ENCODE measurements around the gene ANGPTL4.
"Not testable (repeated sequence)": the region's sequence is repeated elsewhere in the genome, so short reads cannot be mapped to it uniquely, and the experiment has no call there.

Gene ANGPTL4

GRCh38 chr19:8361921-8362793, 1.8 kb upstream of the ANGPTL4 start:
- peak in 54 of 58 donors; percentile 5 to 95 (median 67) for DNase-seq

DNA sequence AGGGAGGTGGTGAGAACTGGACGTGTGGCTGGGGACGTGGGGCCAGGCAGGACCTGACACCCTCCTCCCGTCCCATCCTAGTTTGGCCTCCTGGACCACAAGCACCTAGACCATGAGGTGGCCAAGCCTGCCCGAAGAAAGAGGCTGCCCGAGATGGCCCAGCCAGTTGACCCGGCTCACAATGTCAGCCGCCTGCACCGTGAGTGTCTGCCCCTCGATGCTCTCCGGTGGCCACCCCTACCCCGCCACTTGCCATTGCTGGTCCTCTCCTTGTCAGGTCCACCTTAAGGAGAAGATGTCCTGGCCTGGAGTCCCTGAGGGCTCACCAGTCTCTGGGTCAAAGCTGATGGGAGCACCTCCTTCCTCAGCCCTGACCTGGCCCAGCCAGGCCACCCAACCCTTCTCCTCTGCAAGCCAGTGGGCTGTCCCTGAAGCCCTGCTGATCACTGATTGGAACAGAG, 2.2 kb downstream of the ANGPTL4 start:
- DNase-seq, result no peak

DNA sequence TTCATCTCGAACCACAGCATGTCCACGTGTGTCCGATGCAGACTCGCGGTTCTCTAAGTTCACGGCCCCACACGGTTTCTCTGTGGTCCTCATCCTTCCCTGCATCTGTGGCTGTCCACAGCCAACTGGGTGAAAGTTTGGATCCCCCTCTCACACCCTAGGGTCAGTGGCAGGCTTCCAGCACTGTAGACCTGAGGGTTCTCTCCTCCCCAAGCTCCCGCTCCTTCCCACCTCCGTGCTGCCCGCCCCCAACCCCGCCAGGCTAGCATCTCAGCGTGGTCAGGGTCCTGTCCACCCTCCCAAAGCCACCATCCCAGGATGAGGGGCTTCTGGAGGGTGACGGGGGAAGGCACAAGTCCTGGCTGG, 3.0 kb downstream of the ANGPTL4 start:
- DNase-seq, result peak in 10 of 58 donors; percentile 25 to 71 (median 50)

DNA sequence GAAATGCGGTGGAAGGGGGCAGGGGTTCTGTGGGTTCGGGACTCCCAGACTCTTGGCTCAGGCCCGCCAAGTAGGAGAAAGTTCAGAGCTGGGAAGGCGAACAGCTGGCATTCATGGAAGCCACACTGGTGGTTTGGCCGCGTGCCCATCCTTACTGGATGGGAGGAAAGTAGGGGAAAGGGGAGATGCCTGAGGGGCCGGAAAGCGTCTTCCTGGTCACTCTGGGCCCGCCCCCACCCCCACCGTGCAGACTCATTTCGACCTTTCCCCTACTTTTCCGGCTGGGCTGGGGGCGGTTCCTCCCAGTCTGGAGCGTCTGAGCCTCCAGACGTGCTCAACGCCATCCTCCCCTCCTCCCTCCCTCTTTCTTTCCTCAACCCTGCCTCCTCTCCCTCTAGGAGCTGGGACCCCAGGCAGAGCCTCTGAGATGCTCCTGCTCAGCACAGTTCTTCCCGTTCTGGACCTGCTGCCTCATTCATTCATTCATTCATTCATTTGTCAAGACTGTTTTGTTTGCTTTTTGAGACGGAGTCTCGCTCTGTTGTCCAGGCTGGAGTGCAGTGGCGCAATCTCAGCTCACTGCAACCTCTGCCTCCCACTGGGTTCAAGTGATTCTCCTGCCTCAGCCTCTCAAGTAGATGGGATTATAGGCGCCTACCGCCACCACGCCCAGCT, 3.5 kb downstream of the ANGPTL4 start:
- peak in 57 of 58 donors; percentile 8 to 91 (median 71) for DNase-seq

DNA sequence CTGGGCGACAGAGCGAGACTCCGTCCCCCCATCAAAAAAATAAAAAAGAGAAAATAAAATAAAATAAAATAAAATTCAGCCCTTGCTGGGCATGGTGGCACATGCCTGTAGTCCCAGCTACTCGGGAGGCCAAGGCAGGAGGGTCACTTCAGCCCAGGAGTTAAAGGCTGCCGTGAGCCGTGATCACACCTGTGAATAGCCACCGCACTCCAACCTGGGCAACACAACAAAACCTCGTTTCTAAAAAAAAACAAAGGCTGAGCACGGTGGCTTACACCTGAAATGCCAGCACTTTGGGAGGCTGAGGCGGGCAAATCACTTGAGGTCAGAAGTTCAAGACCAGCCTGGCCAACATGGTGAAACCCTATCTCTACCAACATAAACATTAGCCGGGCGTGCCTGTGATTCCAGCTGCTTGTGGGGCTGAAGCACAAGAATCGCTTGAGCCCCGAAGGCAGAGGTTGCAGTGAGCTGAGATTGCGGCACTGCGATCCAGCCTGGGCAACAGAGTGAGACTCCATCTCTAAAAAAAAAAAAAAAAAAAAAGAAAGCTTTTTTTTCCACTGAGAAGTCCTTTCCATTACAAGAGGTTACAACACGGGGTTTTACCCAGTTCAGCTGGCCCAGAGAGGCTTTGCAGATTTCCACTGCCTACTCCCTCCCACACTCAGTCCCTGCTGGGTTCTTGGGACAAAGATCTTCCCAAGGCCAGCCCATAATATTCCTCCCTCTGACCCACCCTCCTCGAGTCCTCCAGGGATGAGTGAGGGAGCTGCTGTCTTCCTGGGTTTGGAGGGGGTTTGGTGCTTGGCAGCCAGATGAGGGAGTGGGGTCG, 6.4 kb downstream of the ANGPTL4 start:
- DNase-seq, result peak in 1 of 58 donors; percentile 23

DNA sequence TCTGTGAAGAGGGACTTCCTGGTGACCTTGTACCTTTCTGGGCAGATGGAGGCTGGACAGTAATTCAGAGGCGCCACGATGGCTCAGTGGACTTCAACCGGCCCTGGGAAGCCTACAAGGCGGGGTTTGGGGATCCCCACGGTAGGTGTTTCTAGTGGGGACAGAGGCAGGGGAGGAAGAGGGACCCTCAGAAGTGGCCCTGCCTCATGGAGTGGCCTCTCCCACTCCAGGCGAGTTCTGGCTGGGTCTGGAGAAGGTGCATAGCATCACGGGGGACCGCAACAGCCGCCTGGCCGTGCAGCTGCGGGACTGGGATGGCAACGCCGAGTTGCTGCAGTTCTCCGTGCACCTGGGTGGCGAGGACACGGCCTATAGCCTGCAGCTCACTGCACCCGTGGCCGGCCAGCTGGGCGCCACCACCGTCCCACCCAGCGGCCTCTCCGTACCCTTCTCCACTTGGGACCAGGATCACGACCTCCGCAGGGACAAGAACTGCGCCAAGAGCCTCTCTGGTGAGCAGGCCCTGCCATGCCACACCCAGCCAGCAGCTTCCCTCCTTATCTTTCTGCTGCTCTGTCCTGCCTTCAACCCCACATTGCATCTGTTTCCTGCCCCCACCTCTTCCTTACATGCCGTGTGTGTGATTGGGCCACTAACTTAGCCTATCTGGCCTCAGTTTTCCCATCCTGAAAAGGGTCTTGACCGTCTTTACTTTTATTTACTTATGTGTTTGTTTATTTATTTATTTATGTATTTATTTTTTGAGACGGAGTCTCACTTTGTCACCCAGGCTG, 7.3 kb downstream of the ANGPTL4 start:
- peak in 1 of 58 donors; percentile 18 for DNase-seq

GRCh38 chr19:8373867-8374813, 10.2 kb downstream of the ANGPTL4 start:
- DNase-seq, result peak in 9 of 58 donors; percentile 10 to 37 (median 23)

DNA sequence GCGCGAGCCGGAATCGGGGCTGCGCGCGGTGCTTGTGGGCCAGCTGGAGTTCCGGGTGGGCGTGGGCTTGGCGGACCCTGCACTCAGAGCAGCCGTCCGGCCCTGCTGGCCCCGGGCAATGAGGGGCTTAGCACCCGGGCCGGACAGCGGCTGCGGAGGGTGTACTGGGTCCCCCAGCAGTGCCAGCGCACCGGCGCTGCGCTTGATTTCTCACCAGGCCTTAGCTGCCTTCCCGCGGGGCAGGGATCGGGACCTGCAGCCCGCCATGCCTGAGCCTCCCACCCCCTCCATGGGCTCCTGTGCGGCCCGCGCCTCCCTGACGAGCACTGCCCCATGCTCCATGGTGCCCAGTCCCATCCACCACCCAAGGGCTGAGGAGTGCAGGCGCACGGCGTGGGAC, 11.8 kb downstream of the ANGPTL4 start:
- not testable (repeated sequence) for DNase-seq

DNA sequence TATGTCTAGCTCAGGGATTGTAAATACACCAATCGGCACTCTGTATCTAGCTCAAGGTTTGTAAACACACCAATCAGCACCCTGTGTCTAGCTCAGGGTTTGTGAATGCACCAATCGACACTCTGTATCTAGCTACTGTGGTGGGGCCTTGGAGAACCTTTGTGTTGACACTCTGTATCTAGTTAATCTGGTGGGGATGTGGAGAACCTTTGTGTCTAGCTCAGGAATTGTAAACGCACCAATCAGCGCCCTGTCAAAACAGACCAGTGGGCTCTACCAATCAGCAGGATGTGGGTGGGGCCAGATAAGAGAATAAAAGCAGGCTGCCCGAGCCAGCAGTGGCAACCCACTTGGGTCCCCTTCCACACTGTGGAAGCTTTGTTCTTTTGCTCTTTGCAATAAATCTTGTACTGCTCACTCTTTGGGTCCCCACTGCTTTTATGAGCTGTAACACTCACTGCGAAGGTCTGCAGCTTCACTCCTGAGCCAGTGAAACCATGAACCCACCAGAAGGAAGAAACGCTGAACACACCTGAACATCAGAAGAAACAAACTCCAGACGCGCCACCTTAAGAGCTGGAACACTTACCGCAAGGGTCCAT, 12.5 kb downstream of the ANGPTL4 start:
- DNase-seq, result not testable (repeated sequence)

- no peak for DNase-seq
These were observed 13.6 kb downstream of the ANGPTL4 start for GRCh38 chr19:8377598-8377997.

GRCh38 chr19:8379156-8379891, 15.4 kb downstream of the ANGPTL4 start:
- not testable (repeated sequence) for DNase-seq

DNA sequence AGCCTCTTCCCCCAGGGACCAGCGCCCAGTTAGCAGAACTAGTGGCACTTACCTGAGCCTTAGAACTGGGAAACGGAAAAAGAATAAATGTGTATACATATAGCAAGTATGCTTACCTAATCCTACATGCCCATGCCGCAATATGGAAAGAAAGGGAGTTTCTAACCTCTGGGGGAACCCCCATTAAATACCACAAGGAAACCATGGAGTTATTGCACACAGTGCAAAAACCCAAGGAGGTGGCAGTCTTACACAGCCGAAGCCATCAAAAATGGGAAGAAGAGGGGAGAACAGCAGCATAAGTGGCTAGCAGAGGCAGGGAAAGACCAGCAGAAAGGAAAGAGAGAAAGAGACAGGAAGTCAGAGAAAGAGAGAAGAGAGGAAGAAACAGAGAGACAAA, 20.6 kb downstream of the ANGPTL4 start:
- DNase-seq, result not testable (repeated sequence)

DNA sequence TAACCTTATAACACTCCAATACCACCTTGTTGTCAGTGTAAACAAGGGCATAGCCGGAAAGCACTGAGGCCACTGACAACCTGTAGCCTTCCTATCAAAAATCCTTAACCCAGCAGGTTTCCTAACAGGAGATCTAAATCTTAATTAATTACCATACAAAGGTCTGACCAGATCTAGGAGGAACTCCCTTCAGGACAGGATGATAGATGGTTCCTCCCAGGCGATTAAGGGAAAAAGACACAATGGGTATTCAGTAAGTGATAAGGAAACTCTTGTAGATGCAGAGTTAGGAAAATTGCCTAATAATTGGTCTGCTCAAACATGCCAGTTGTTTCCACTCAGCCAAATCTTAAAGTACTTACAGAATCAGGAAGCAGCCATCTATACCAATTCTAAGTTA, 21.1 kb downstream of the ANGPTL4 start:
- not testable (repeated sequence) for DNase-seq

GRCh38 chr19:8385566-8385965, 21.6 kb downstream of the ANGPTL4 start:
- DNase-seq, result not testable (repeated sequence)

- not testable (repeated sequence) for DNase-seq
These were observed 22.5 kb downstream of the ANGPTL4 start for GRCh38 chr19:8386419-8386818.

DNA sequence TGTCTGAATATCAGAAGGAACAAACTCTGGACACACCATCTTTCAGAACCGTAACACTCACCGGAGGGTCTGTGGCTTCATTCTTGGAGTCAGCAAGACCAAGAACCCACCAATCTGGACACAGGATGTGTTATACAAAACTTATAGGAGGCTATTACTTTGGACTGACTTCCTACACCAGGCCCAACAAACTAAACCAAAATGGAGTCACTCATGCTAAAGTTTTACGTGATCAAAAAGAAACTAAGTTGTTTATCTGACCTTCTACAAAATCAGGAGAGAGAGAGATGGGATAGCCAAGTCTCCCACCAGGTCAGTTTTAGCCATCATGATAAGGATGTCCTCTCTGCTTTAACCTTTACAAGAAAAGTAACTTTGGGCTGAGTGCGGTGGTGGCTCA, 23.0 kb downstream of the ANGPTL4 start:
- no peak for DNase-seq

DNA sequence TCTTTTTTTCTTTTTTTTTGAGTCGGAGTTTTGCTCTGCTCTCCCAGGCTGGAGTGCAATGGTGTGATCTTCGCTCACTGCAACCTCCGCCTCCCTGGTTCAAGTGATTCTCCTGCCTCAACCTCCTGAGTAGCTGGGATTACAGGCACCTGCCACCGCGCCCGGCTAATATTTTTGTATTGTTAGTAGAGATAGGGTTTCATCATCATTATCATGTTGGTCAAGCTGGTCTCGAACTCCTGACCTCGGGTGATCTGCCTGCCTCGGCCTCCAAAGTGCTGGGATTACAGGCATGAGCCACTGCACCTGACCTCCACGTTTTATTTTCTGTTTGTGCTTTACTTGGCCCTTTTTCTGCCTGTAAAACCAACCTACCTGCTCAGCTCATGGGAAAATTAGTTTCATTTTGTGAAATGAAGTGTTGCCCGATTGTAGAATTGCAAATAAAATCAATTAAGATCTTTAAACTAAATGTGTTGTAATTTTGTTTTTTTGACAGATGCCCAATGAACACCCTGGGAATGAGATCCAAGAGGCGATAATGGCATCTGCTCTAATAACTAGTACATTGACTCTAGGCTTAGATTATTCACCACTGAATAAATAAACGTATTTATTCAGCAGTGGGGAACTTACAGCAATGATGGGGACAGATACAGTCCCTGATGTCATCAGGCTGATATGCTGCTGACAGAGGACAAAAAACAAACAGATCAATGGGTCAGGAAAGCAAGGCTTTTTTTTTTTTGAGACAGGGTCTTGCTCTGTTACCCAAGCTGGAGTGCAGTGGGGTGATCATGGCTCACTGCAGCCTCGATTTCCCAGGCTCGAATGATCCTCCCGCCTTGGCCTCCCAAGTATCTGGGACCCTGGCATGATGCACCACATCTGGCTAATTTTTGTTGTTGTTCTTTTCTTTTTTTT, 24.0 kb downstream of the ANGPTL4 start:
- no peak for DNase-seq
